NCI-H446 treated with DMSO at 0.1 percent for 48 hours (cell line): ENCODE measurements around the gene KCNH5.
"Not testable (repeated sequence)": the region's sequence is repeated elsewhere in the genome, so short reads cannot be mapped to it uniquely, and the experiment has no call there.

Experiments
- DNase-seq: peaks from one replicate; lab custom pipeline; 2025; lab: John Stamatoyannopoulos, UW

Gene KCNH5

GRCh38 chr14:62886461-62886860 is 158.8 kb downstream of the KCNH5 start:
- DNase-seq, result no peak

- DNase-seq, result no peak
These were observed 159.8 kb downstream of the KCNH5 start for GRCh38 chr14:62885451-62885850.

GRCh38 chr14:62882967-62883366 is 162.3 kb downstream of the KCNH5 start:
- DNase-seq, result no peak

GRCh38 chr14:62866376-62866775 is 178.9 kb downstream of the KCNH5 start:
- DNase-seq, result no peak

- no peak for DNase-seq
These were observed 180.7 kb downstream of the KCNH5 start for GRCh38 chr14:62864588-62864987.

- DNase-seq, result not testable (repeated sequence)
These were observed 187.2 kb downstream of the KCNH5 start for GRCh38 chr14:62858011-62858410.

GRCh38 chr14:62854951-62855350 is 190.3 kb downstream of the KCNH5 start:
- no peak for DNase-seq

- DNase-seq, result no peak
These were observed 198.1 kb downstream of the KCNH5 start for GRCh38 chr14:62847168-62847567.

- no peak for DNase-seq
These were observed 200.7 kb downstream of the KCNH5 start for GRCh38 chr14:62844546-62844945.

GRCh38 chr14:62824086-62824485 is 221.2 kb downstream of the KCNH5 start:
- no peak for DNase-seq

GRCh38 chr14:62819931-62820330 is 225.3 kb downstream of the KCNH5 start:
- DNase-seq, result no peak

- DNase-seq, result no peak
These were observed 237.6 kb downstream of the KCNH5 start for GRCh38 chr14:62807636-62808035.

- no peak for DNase-seq
These were observed 244.7 kb downstream of the KCNH5 start for GRCh38 chr14:62800577-62800976.

GRCh38 chr14:62796431-62796830 is 248.8 kb downstream of the KCNH5 start:
- no peak for DNase-seq

GRCh38 chr14:62792578-62792977 is 252.7 kb downstream of the KCNH5 start:
- DNase-seq, result no peak

GRCh38 chr14:62781328-62781727 is 263.9 kb downstream of the KCNH5 start:
- DNase-seq, result not testable (repeated sequence)

- no peak for DNase-seq
These were observed 266.4 kb downstream of the KCNH5 start for GRCh38 chr14:62778852-62779251.

GRCh38 chr14:62778310-62778709 is 266.9 kb downstream of the KCNH5 start:
- DNase-seq, result no peak

- no peak for DNase-seq
These were observed 267.7 kb downstream of the KCNH5 start for GRCh38 chr14:62777510-62777909.

- no peak for DNase-seq
These were observed 269.0 kb downstream of the KCNH5 start for GRCh38 chr14:62776300-62776699.

- DNase-seq, result no peak
These were observed 276.5 kb downstream of the KCNH5 start for GRCh38 chr14:62768753-62769152.

- no peak for DNase-seq
These were observed 281.3 kb downstream of the KCNH5 start for GRCh38 chr14:62763951-62764350.

GRCh38 chr14:62759796-62760195 is 285.5 kb downstream of the KCNH5 start:
- DNase-seq, result no peak

- not testable (repeated sequence) for DNase-seq
These were observed 298.4 kb downstream of the KCNH5 start for GRCh38 chr14:62746881-62747280.

- DNase-seq, result no peak
These were observed 299.8 kb downstream of the KCNH5 start for GRCh38 chr14:62745496-62745895.
